Measurements from ENCODE around the gene LECT2. TPM values are rescaled to one million over a fixed set of nuclear protein-coding genes. Genes with fewer than 3 reads are reported as not detected.

Gene LECT2
- not detected for total RNA-seq
- long read RNA-seq, donor 1, result 0 reads
- long read RNA-seq, donor 2, result 0 reads

GRCh38 chr5:135954899-135955298 lies at the start of gene LECT2:
LECT2 (minus strand) TSS chr5:135954983; CDS start chr5:135954833, 150 bp downstream.
- Histone ChIP-seq H3K4me3 (no peak within 1 kb of the TSS), H3K4me1 (ENCODE audit: low read depth) (no peaks in the 10 kb centered on the region), H3K9me3 (no peaks in the 10 kb centered on the region), H3K36me3 (ENCODE audit: low read depth) (no peaks in the 10 kb centered on the region)
- ATAC-seq (no peak), DNase-seq (no peak)
- TF ChIP-seq CTCF (IDR thresholded peaks at IDR 0.05), result no peak
- intact Hi-C loops (cut with DNase I, micrococcal nuclease), result no loop called here

GRCh38 chr5:136004436-136004835 lies 49.7 kb upstream of the LECT2 start:
- Histone ChIP-seq H3K4me3 (no peak overlapping the region), H3K9me3 (no peaks in the 10 kb centered on the region), H3K36me3 (ENCODE audit: low read depth) (no peaks in the 10 kb centered on the region), H3K4me1 (ENCODE audit: low read depth) (no peaks in the 10 kb centered on the region)
- intact Hi-C loops (cut with DNase I, micrococcal nuclease), result no loop called here
- no peak for TF ChIP-seq CTCF (IDR thresholded peaks at IDR 0.05)
- ATAC-seq (no peak), DNase-seq (no peak)

- Histone ChIP-seq H3K4me3 (no peak overlapping the region), H3K36me3 (ENCODE audit: low read depth) (no peaks in the 10 kb centered on the region), H3K9me3 (no peaks in the 10 kb centered on the region), H3K4me1 (ENCODE audit: low read depth) (no peaks in the 10 kb centered on the region)
- no peak for TF ChIP-seq CTCF (IDR thresholded peaks at IDR 0.05)
- ATAC-seq (no peak), DNase-seq (no peak)
- intact Hi-C loops (cut with DNase I, micrococcal nuclease), result no loop called here
Observed at GRCh38 chr5:136001466-136001981, 46.7 kb upstream of the LECT2 start.

GRCh38 chr5:136000932-136001331 lies 46.1 kb upstream of the LECT2 start:
- H3K4me1 ChIP-seq (ENCODE audit: low read depth), result no peaks in the 10 kb centered on the region
- no peak overlapping the region for H3K4me3 ChIP-seq
- no peak for ATAC-seq
- intact Hi-C loops (cut with DNase I, micrococcal nuclease), result no loop called here
- H3K36me3 ChIP-seq (ENCODE audit: low read depth), result no peaks in the 10 kb centered on the region
- no peak for TF ChIP-seq CTCF (IDR thresholded peaks at IDR 0.05)
- H3K9me3 ChIP-seq, result no peaks in the 10 kb centered on the region
- DNase-seq, result no peak

GRCh38 chr5:136000147-136000546 lies 45.4 kb upstream of the LECT2 start:
- no peak for TF ChIP-seq CTCF (IDR thresholded peaks at IDR 0.05)
- Histone ChIP-seq H3K9me3 (no peaks in the 10 kb centered on the region), H3K4me3 (no peak overlapping the region), H3K36me3 (ENCODE audit: low read depth) (no peaks in the 10 kb centered on the region), H3K4me1 (ENCODE audit: low read depth) (no peaks in the 10 kb centered on the region)
- DNase-seq, result no peak
- intact Hi-C loops (cut with DNase I, micrococcal nuclease), result no loop called here
- no peak for ATAC-seq
